Measurements from ENCODE around the gene GIPC1. TPM values are rescaled to one million over a fixed set of nuclear protein-coding genes. Genes with fewer than 3 reads are reported as not detected.
"Not testable (repeated sequence)": the region's sequence is repeated elsewhere in the genome, so short reads cannot be mapped to it uniquely, and the experiment has no call there.

The GIPC1 gene
- total RNA-seq, 4 donors from 2014 or later = 61.8 to 122 (median 113) TPM

DNA sequence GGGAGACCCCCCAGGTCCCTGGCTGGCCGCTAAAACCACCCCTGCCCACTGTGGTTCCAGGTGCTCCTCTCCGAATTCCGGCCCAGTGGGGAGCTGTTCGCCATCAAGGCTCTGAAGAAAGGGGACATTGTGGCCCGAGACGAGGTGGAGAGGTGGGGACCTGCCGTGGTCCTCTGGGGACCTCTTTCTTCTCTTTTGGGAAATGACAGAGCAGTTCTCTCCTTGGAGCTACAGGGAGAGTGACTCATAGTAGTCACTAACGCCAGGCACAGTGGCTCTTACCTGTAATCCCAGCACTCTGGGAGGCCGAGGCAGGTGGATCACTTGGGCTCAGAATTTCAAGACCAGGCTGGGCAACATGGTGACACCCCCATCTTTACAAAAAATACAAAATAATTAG lies 28.1 kb downstream of the GIPC1 start:
- H3K27ac ChIP-seq = no peak overlapping the region
- no peak overlapping the region for H3K4me3 ChIP-seq
- DNase-seq (ENCODE audit: low spot score in 2 of 2) = no peak
- 64 to 74% methylated on average over 6 to 9 of the region's 9 CpGs for WGBS, 2 donors
- peaks cover 5 to 89% (median 24%) of the 10 kb centered on the region in 3 donors for H3K36me3 ChIP-seq
- no peaks in the 10 kb centered on the region for H3K9me3 ChIP-seq
- TF ChIP-seq, protein P1, sequence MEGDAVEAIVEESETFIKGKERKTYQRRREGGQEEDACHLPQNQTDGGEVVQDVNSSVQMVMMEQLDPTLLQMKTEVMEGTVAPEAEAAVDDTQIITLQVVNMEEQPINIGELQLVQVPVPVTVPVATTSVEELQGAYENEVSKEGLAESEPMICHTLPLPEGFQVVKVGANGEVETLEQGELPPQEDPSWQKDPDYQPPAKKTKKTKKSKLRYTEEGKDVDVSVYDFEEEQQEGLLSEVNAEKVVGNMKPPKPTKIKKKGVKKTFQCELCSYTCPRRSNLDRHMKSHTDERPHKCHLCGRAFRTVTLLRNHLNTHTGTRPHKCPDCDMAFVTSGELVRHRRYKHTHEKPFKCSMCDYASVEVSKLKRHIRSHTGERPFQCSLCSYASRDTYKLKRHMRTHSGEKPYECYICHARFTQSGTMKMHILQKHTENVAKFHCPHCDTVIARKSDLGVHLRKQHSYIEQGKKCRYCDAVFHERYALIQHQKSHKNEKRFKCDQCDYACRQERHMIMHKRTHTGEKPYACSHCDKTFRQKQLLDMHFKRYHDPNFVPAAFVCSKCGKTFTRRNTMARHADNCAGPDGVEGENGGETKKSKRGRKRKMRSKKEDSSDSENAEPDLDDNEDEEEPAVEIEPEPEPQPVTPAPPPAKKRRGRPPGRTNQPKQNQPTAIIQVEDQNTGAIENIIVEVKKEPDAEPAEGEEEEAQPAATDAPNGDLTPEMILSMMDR (IDR thresholded peaks at IDR 0.05) = no peak
- no peak for TF ChIP-seq POLR2A (IDR thresholded peaks at IDR 0.05)
- no peak for TF ChIP-seq EP300 (IDR thresholded peaks at IDR 0.05)
- H3K27me3 ChIP-seq = peaks cover 0 to 6% of the 10 kb centered on the region in 2 donors
- H3K4me1 ChIP-seq = peaks cover 0 to 14% (median 8%) of the 10 kb centered on the region in 4 donors

DNA sequence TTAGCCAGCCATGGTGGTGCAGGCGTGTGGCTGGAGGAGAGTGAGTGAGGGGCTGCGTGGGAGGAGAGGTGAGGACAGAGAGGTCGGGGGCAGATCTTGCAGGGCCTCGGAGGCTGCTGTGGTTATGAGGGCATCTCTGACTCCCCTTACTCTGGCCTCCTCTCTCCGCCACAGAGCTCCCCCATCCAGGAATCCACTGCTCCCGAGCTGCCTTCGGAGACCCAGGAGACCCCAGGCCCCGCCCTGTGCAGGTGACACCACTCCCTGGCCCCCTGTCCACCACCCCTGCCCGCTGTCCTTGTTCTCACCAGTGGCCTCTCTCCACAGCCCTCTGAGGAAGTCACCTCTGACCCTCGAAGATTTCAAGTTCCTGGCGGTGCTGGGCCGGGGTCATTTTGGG lies 28.5 kb downstream of the GIPC1 start:
- Histone ChIP-seq H3K36me3 (peaks cover 5 to 93% (median 24%) of the 10 kb centered on the region in 3 donors), H3K4me3 (no peak overlapping the region), H3K27ac (no peak overlapping the region), H3K9me3 (no peaks in the 10 kb centered on the region), H3K27me3 (peaks cover 0 to 2% of the 10 kb centered on the region in 2 donors), H3K4me1 (peaks cover 0 to 10% (median 5%) of the 10 kb centered on the region in 4 donors)
- TF ChIP-seq EP300 (IDR thresholded peaks at IDR 0.05) (no peak), POLR2A (IDR thresholded peaks at IDR 0.05) (no peak)
- TF ChIP-seq, protein P1 (IDR thresholded peaks at IDR 0.05) = no peak
- DNase-seq (ENCODE audit: low spot score in 2 of 2) = no peak
- 82 to 83% methylated on average over 12 of the region's 12 CpGs for WGBS, 2 donors

DNA sequence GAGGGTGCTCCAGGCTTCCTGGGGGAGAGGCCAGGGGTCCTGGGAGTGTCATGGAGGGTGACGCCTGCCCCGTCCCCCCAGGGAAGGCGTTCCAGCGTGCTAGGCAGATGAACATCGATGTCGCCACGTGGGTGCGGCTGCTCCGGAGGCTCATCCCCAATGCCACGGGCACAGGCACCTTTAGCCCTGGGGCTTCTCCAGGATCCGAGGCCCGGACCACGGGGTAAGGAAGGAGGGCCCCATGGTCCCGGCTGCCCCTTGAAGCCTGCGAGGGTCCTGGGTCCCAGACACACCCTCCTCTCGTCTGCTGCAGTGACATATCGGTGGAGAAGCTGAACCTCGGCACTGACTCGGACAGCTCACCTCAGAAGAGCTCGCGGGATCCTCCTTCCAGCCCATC lies 32.2 kb downstream of the GIPC1 start:
- no peak for DNase-seq (ENCODE audit: low spot score in 2 of 2)
- Histone ChIP-seq H3K27me3 (no peaks in the 10 kb centered on the region), H3K9me3 (no peaks in the 10 kb centered on the region), H3K4me1 (no peaks in the 10 kb centered on the region), H3K36me3 (peaks cover 0 to 98% (median 24%) of the 10 kb centered on the region in 3 donors), H3K4me3 (no peak overlapping the region), H3K27ac (no peak overlapping the region)
- TF ChIP-seq, protein P1 (IDR thresholded peaks at IDR 0.05) = no peak
- TF ChIP-seq EP300 (IDR thresholded peaks at IDR 0.05) = no peak
- TF ChIP-seq POLR2A (IDR thresholded peaks at IDR 0.05) = no peak
- WGBS, 2 donors = 94 to 95% methylated on average over 16 to 17 of the region's 21 CpGs

DNA sequence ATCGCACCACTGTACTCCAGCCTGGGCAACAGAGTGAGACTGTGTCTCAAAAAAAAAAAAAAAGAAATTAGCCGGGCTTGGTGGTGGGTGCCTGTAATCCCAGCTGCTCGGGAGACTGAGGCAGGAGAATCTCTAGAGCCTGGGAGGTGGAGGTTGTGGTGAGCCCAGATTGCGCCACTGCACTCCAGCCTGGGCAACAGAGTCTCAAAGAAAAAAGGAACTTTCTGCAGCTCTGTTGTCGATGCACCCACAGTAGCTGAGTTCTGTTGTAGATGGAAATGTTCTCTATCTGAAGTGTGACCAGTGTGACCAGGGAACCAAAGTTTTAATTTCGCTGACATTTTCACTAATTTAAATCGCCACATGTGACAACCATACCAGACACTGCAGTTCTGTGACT lies 33.5 kb downstream of the GIPC1 start:
- H3K4me3 ChIP-seq; H3K9me3 ChIP-seq; H3K4me1 ChIP-seq; H3K27ac ChIP-seq; H3K27me3 ChIP-seq; DNase-seq (ENCODE audit: low spot score in 2 of 2): not testable (repeated sequence)
- peaks cover 0 to 95% (median 20%) of the 10 kb centered on the region in 3 donors for H3K36me3 ChIP-seq
- 90 to 92% methylated on average over 7 of the region's 7 CpGs for WGBS, 2 donors

DNA sequence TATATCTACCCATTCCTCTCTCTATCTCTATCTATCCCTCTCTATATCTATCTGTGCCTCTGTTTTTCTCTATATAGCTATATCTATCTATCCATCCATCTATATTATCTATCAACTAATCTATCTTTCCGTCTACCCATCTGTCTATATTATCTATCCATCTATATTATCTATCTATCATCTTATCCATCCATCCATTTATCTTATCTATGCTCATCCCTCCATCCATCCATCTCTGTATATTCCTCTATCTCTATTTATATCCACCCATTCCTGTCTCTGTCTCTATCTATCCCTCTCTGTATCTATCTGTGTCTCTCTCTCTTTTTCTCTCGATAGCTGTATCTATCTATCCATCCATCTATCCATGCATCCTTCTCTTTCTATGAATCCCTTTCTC lies 35.0 kb downstream of the GIPC1 start:
- H3K9me3 ChIP-seq = no peaks in the 10 kb centered on the region
- H3K4me1 ChIP-seq = no peaks in the 10 kb centered on the region
- WGBS, 2 donors = 90 to 95% methylated on average over 2 of the region's 2 CpGs
- H3K4me3 ChIP-seq = no peak overlapping the region
- no peak for TF ChIP-seq EP300 (IDR thresholded peaks at IDR 0.05)
- no peak for TF ChIP-seq POLR2A (IDR thresholded peaks at IDR 0.05)
- TF ChIP-seq, protein P1 (IDR thresholded peaks at IDR 0.05) = no peak
- no peaks in the 10 kb centered on the region for H3K27me3 ChIP-seq
- no peak for DNase-seq (ENCODE audit: low spot score in 2 of 2)
- H3K36me3 ChIP-seq = peaks cover 0 to 89% (median 18%) of the 10 kb centered on the region in 3 donors
- no peak overlapping the region for H3K27ac ChIP-seq

DNA sequence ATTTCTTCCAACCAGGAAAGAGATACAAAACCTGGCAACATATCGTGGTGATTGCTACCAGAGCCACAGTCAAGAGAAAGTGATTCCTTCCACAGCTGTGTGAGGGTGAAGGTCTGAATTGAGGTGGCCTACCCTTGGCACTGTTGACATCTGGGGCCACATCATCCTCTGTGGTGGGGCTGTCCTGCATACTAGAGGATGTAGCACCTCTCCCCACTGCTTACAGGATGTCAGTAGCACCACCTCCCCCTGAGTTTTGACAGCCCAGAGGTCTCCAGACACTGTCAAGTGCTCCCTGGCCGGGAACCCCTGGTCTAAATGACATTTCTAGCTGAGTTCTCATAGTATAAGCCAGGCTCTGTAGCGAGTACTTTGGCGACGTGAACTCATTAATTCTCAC lies 36.2 kb downstream of the GIPC1 start:
- Histone ChIP-seq H3K4me1 (no peaks in the 10 kb centered on the region), H3K27ac (no peak overlapping the region), H3K36me3 (peaks cover 0 to 89% (median 9%) of the 10 kb centered on the region in 3 donors), H3K4me3 (no peak overlapping the region), H3K27me3 (no peaks in the 10 kb centered on the region), H3K9me3 (no peaks in the 10 kb centered on the region)
- 58 to 60% methylated on average over 5 of the region's 5 CpGs for WGBS, 2 donors
- TF ChIP-seq, protein P1 (IDR thresholded peaks at IDR 0.05) = no peak
- TF ChIP-seq POLR2A (IDR thresholded peaks at IDR 0.05) (no peak), EP300 (IDR thresholded peaks at IDR 0.05) (no peak)
- no peak for DNase-seq (ENCODE audit: low spot score in 2 of 2)

DNA sequence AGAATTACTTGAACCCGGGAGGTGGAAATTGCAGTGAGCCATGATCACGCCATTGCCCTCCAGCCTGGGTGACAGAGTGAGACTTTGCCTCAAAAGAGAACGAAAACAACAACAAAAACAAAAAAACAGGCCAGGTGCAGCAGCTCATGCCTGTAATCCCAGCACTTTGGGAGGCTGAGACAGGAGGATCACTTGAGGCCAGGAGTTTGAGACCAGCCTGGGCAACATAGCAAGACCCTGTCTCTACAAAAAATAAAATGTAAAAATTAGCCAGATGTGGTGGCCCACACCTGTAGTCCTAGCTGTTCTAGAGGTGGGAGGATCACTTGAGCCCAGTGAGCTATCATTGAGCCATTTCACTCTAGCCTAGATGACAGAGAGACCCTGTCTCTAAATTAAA lies 43.6 kb downstream of the GIPC1 start:
- not testable (repeated sequence) for H3K4me1 ChIP-seq; H3K9me3 ChIP-seq; H3K4me3 ChIP-seq; H3K27ac ChIP-seq; H3K27me3 ChIP-seq; DNase-seq (ENCODE audit: low spot score in 2 of 2)
- H3K36me3 ChIP-seq = peaks cover 4 to 94% (median 38%) of the 10 kb centered on the region in 3 donors
- WGBS, 2 donors = 96 to 100% methylated on average over 3 of the region's 3 CpGs

Measured in tibial nerve (tissue), 4 donors.